HEK293T (cell line): ENCODE data around the gene DNASE1.

Experiments
- CTCF ChIA-PET: fragments of 350-600 bp; formaldehyde crosslinking; extraction: SDS; loops from one replicate; lab custom pipeline; 2021; ENCODE audit warnings: antibody characterized with exemption, inconsistent platforms; lab: Yijun Ruan, JAX
- POLR2A ChIA-PET: fragments of 350-600 bp; formaldehyde crosslinking; extraction: SDS; loops from one replicate; lab custom pipeline; 2020; ENCODE audit warnings: antibody characterized with exemption, inconsistent platforms; lab: Yijun Ruan, JAX
- DNase-seq: peaks from one replicate; pipeline ENCODE4 v3.0.0; 2012; ENCODE audit warnings: mixed read lengths; ENCODE audit errors: extremely low spot score
- ARNT ChIP-seq: fragments of 450-650 bp; IDR thresholded peaks from 2 replicates; pipeline ENCODE4 v1.6.1; 2017; ENCODE audit warnings: mild to moderate bottlenecking
- BHLHE40 ChIP-seq: fragments of 450-650 bp; IDR thresholded peaks from 2 replicates; pipeline ENCODE4 v1.6.1; 2016; ENCODE audit warnings: mild to moderate bottlenecking, moderate library complexity, borderline replicate concordance
- CTBP1 ChIP-seq: fragments of 450-650 bp; IDR thresholded peaks from 2 replicates; pipeline ENCODE4 v1.6.1; 2016; ENCODE audit warnings: borderline replicate concordance
- ELF4 ChIP-seq: fragments of 450-650 bp; IDR thresholded peaks from 2 replicates; pipeline ENCODE4 v1.6.1; 2017; ENCODE audit warnings: antibody characterized with exemption
- FOXA1 ChIP-seq: fragments of 450-650 bp; IDR thresholded peaks from 2 replicates; pipeline ENCODE4 v1.6.1; 2016; ENCODE audit warnings: mild to moderate bottlenecking
- FOXK2 ChIP-seq: fragments of 450-650 bp; IDR thresholded peaks from 2 replicates; pipeline ENCODE4 v1.6.1; 2016; ENCODE audit warnings: mild to moderate bottlenecking
- FOXM1 ChIP-seq: fragments of 450-650 bp; IDR thresholded peaks from 2 replicates; pipeline ENCODE4 v1.6.1; 2017; ENCODE audit warnings: mild to moderate bottlenecking, borderline replicate concordance
- HDGF ChIP-seq: fragments of 450-650 bp; IDR thresholded peaks from 2 replicates; pipeline ENCODE4 v1.6.1; 2017; ENCODE audit warnings: antibody characterized with exemption, borderline replicate concordance
- L3MBTL2 ChIP-seq: fragments of 450-650 bp; conservative IDR thresholded peaks from 2 replicates; pipeline ENCODE4 v1.6.1; 2016; ENCODE audit warnings: mild to moderate bottlenecking
- LEF1 ChIP-seq: fragments of 450-650 bp; IDR thresholded peaks from 2 replicates; pipeline ENCODE4 v1.6.1; 2017; ENCODE audit warnings: mild to moderate bottlenecking, borderline replicate concordance
- NFRKB ChIP-seq: fragments of 450-650 bp; IDR thresholded peaks from 2 replicates; pipeline ENCODE4 v1.6.1; 2016; ENCODE audit warnings: mild to moderate bottlenecking, moderate library complexity
- SP1 ChIP-seq: fragments of 450-650 bp; IDR thresholded peaks from 2 replicates; pipeline ENCODE4 v1.6.1; 2017
- SUZ12 ChIP-seq: fragments of 450-650 bp; IDR thresholded peaks from 2 replicates; pipeline ENCODE4 v1.6.1; 2016; ENCODE audit warnings: mild to moderate bottlenecking
- TARDBP ChIP-seq: fragments of 450-650 bp; IDR thresholded peaks from 2 replicates; pipeline ENCODE4 v1.6.1; 2016
- ZNF384 ChIP-seq: fragments of 450-650 bp; IDR thresholded peaks from 2 replicates; pipeline ENCODE4 v1.6.1; 2016
- TF ChIP-seq, protein P1 (sequence below): fragments of 450-650 bp; IDR thresholded peaks from 2 replicates; pipeline ENCODE4 v1.6.1; 2016

DNASE1 gene

DNA sequence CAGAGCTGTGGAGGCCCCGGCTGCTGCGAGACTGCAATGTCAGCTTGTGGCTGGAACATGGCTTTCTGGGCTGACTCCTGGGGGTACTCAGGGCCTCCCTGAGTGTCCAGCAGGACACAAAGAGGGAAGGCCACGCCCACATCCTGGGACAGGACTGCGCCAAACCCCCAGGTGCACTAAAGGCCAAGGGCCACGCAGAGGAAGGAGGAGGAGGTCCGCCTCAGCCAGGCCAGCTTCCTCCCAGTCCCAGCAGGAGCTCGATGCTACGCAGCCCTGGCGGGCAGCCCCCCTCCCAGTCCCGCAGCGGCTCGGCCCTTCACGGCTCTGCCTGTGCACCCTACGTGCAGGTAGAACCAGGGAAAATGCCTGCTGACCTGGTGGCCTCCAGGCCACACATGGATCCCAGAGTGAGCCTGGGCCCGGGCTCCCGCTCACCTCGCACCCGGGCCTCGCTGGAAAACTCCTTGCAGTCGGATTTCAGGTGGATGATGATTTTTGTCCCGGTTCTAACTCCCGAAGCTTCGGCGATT is 21.2 kb downstream of the DNASE1 start:
- ChIA-PET POLR2A (no interaction called here), CTCF (no interaction called here)
- no peak for DNase-seq
- no peak for TF ChIP-seq BHLHE40
- TF ChIP-seq ARNT = no peak
- no peak for TF ChIP-seq L3MBTL2
- TF ChIP-seq SUZ12 = no peak
- TF ChIP-seq, protein P1, sequence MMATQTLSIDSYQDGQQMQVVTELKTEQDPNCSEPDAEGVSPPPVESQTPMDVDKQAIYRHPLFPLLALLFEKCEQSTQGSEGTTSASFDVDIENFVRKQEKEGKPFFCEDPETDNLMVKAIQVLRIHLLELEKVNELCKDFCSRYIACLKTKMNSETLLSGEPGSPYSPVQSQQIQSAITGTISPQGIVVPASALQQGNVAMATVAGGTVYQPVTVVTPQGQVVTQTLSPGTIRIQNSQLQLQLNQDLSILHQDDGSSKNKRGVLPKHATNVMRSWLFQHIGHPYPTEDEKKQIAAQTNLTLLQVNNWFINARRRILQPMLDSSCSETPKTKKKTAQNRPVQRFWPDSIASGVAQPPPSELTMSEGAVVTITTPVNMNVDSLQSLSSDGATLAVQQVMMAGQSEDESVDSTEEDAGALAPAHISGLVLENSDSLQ = no peak
- no peak for TF ChIP-seq FOXM1
- TF ChIP-seq CTBP1 = no peak
- TF ChIP-seq TARDBP = no peak
- TF ChIP-seq FOXK2 = no peak
- no peak for TF ChIP-seq LEF1
- TF ChIP-seq ELF4 = no peak
- no peak for TF ChIP-seq ZNF384
- TF ChIP-seq HDGF = no peak
- no peak for TF ChIP-seq FOXA1
- no peak for TF ChIP-seq NFRKB

GRCh38 chr16:3677994-3678393 is 23.5 kb downstream of the DNASE1 start:
- ChIA-PET POLR2A (no interaction called here), CTCF (no interaction called here)
- DNase-seq = no peak
- TF ChIP-seq, protein P1 = no peak
- TF ChIP-seq TARDBP (no peak), SUZ12 (no peak), HDGF (no peak), ELF4 (no peak), ZNF384 (no peak), NFRKB (no peak), FOXA1 (no peak), SP1 (no peak), ARNT (no peak), L3MBTL2 (no peak), LEF1 (no peak), CTBP1 (no peak), FOXM1 (no peak), BHLHE40 (no peak), FOXK2 (no peak)

DNA sequence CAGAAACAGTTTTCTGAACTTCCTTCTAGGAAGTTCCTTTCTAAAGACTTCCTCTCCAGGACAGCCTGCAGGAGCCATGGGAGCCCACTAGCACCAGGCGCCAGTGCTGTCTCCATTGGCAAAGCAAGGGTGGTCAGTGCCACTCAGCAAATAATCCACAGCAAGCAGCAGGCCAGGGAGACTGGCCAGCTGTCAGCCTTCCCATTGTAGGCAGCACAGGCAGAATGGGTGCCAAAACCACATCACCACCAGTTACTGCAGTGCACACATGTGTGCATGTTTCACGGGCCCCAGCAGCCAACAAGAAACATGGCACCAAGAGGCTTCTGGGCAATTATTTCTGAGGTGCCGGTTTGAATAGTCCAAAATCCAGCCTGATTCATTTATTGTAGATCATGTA is 26.7 kb downstream of the DNASE1 start:
- DNase-seq = no peak
- TF ChIP-seq NFRKB (no peak), SP1 (no peak), ARNT (no peak), ELF4 (no peak), FOXM1 (no peak), L3MBTL2 (no peak), CTBP1 (no peak), LEF1 (no peak), BHLHE40 (no peak), TARDBP (no peak)
- TF ChIP-seq, protein P1 = no peak
- CTCF ChIA-PET = interaction anchor here (0.8 kb wide), 1 partner anchor 10 kb away, joined by 3 read pairs; no protein-coding TSS in a partner anchor
- POLR2A ChIA-PET = no interaction called here

DNA sequence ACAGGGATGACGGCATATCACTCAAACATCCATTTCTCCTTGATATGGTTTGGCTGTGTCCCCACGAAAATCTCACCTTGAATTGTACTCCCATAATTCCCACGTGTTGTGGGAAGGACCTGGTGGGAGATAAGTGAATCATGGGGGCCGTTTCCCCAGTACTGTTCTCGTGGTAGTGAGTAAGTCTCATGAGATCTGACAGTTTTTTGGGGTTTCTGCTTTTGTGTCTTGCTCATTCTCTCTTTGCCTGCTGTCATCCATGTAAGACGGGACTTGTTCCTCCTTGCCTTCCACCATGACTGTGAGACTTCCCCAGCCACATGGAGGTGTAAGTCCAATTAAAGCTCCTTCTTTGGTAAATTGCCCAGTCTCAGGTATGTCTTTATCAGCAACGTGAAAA is 32.5 kb downstream of the DNASE1 start:
- TF ChIP-seq ZNF384 (no peak), LEF1 (no peak), FOXM1 (no peak), NFRKB (no peak), CTBP1 (no peak), ARNT (no peak), SP1 (no peak), BHLHE40 (no peak), L3MBTL2 (no peak)
- TF ChIP-seq, protein P1 = no peak
- DNase-seq = no peak
- CTCF ChIA-PET = no interaction called here
- POLR2A ChIA-PET = interaction anchor here (1.1 kb wide), 1 partner anchor 9 kb away, joined by 3 read pairs; no protein-coding TSS in a partner anchor

GRCh38 chr16:3687792-3688191 is 33.3 kb downstream of the DNASE1 start:
- ChIA-PET CTCF (no interaction called here), POLR2A (interaction anchor here (1.1 kb wide), 1 partner anchor 9 kb away, joined by 3 read pairs; no protein-coding TSS in a partner anchor)
- DNase-seq = no peak
- TF ChIP-seq FOXK2 (no peak), FOXM1 (no peak), FOXA1 (no peak), SP1 (no peak), HDGF (no peak), L3MBTL2 (no peak), SUZ12 (no peak)
